Upper lobe of left lung (tissue), 4 donors: ENCODE measurements around the gene ASCC1.

Experiments
- CTCF ChIP-seq, 6 experiments: fragments of 450-650 bp in 4 of 6; fragments of 200-600 bp in 2 of 6; sonication (generic) in 2 of 6; IDR thresholded peaks; one replicate each; pipeline ENCODE4 v1.5.1; 2016 to 2019; ENCODE audit warnings: antibody characterized with exemption in 6 of 6
- POLR2A ChIP-seq, 4 donors: fragments of 450-650 bp; IDR thresholded peaks; one replicate each; pipeline ENCODE4 v1.5.1; 2016 to 2017; ENCODE audit warnings: antibody characterized with exemption in 4 of 4, mild to moderate bottlenecking in 2 of 4

GRCh38 chr10:72240371-72240770, 24.3 kb upstream of the ASCC1 start:
- TF ChIP-seq POLR2A (IDR thresholded peaks at IDR 0.05) (no peak), CTCF (IDR thresholded peaks at IDR 0.05) (no peak)
